ENCODE results near the gene SLC39A13. TPM values are rescaled to one million over a fixed set of nuclear protein-coding genes. Genes with fewer than 3 reads are reported as not detected.

SLC39A13 gene
- total RNA-seq, 1 experiment from 2014 or later, result 29.2 TPM

DNA sequence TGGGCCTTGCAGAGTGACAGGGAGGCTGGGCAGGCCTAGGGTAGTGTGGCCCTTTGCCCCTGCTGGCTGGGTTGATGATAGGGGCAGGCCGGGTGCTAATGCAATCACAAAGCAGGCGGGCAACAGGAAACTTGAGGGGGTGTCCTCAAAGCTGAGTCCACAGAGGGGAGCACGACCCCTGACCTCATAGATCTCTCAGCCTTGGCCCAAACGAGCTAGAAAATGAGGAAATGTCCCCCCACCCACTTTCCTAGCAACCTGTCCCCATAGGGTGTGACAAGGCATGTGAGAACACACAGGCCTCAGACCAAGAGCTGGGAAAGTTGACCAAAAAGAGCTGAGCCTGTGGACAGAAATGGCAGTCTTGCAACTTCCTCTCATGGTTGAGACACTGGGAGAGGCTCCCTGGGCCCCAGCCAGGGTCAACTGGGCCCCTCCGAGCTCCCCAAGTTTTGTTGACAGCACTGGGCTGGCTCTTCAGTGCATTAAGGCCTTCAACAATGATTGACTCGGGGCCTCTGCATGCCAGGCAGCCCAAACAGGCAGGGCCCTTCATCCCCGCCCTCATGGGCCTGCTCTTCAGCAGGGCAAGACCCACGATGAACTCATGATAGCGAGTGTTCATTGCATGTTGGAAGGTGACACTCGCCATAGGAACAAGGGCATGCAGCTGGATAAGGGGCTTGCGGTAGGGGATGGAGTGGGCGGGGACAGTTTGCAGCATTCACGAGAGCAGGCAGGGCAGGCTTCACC, 20.3 kb upstream of the SLC39A13 start:
- Histone ChIP-seq H3K4me2 (ENCODE audit: insufficient read depth, insufficient read length, low read length) (no peak overlapping the region), H2BK120ac (ENCODE audit: low read depth, low read length, poor library complexity, severe bottlenecking) (no peak overlapping the region), H4K91ac (ENCODE audit: insufficient read length, low read depth, low read length) (no peak overlapping the region), H3K23me2 (ENCODE audit: insufficient read length, low read depth, low read length, poor library complexity, severe bottlenecking) (no peaks in the 10 kb centered on the region), H3T11ph (ENCODE audit: low read length) (no peak overlapping the region), H3K27me3 (ENCODE audit: insufficient read depth, low read length) (no peaks in the 10 kb centered on the region), H2BK20ac (ENCODE audit: low read depth, low read length, poor library complexity, severe bottlenecking) (no peak overlapping the region), H2BK5ac (ENCODE audit: insufficient read length, low read length) (no peak overlapping the region), H3K14ac (ENCODE audit: insufficient read depth, low read length) (no peak overlapping the region), H3K79me2 (ENCODE audit: insufficient read depth, low read length) (no peaks in the 10 kb centered on the region), H4K20me1 (ENCODE audit: control insufficient read depth, insufficient read depth, insufficient read length) (no peaks in the 10 kb centered on the region), H4K8ac (replicated peaks; ENCODE audit: insufficient read length, low read depth, low read length) (no peak overlapping the region), H2BK15ac (ENCODE audit: low read depth, low read length) (no peak overlapping the region), H3K27ac (ENCODE audit: insufficient read length, low read depth, low read length) (no peak overlapping the region), H3K79me1 (ENCODE audit: insufficient read depth, low read depth, low read length, poor library complexity, severe bottlenecking) (no peaks in the 10 kb centered on the region), H2BK12ac (ENCODE audit: insufficient read length, low read depth, low read length) (no peak overlapping the region), H4K5ac (ENCODE audit: insufficient read length, low read depth, low read length) (no peak overlapping the region), H3K4me1 (ENCODE audit: insufficient read depth, low read length) (no peaks in the 10 kb centered on the region), H3K4ac (ENCODE audit: low read depth, low read length) (no peak overlapping the region), H2AFZ (ENCODE audit: low read length) (no peak overlapping the region), H3K56ac (ENCODE audit: insufficient read length, low read depth, low read length) (no peak overlapping the region), H3K9ac (ENCODE audit: extremely low read depth, insufficient read length, low read length) (no peak overlapping the region), H2AK5ac (ENCODE audit: insufficient read length, low read length) (no peak overlapping the region), H3K9me3 (ENCODE audit: control insufficient read depth, low read depth, low read length) (no peaks in the 10 kb centered on the region), H3K23ac (ENCODE audit: insufficient read length, low read depth, low read length) (no peak overlapping the region), H3K18ac (ENCODE audit: insufficient read length, low read depth, low read length) (no peak overlapping the region)
- whole genome bisulfite sequencing (ENCODE audit: extremely low coverage, insufficient read length, low lambda C conversion rate), result no CpG with 5 or more reads among the region's 13 CpGs
- H3K36me3 Mint-ChIP-seq (ENCODE audit: insufficient read depth in 1 of 3, low read depth in 3 of 3), result no peaks in the 10 kb centered on the region
- DNase-seq, result no peak
- H3K4me3 Mint-ChIP-seq, result no peak overlapping the region
- H3K9me3 Mint-ChIP-seq, result no peaks in the 10 kb centered on the region; a peak in 1 of 5 replicates
- H3K27me3 Mint-ChIP-seq (ENCODE audit: low read depth), result peaks cover 4% of the 10 kb centered on the region; the same call in 1 of the 2 replicates
- TF ChIP-seq, protein P1, sequence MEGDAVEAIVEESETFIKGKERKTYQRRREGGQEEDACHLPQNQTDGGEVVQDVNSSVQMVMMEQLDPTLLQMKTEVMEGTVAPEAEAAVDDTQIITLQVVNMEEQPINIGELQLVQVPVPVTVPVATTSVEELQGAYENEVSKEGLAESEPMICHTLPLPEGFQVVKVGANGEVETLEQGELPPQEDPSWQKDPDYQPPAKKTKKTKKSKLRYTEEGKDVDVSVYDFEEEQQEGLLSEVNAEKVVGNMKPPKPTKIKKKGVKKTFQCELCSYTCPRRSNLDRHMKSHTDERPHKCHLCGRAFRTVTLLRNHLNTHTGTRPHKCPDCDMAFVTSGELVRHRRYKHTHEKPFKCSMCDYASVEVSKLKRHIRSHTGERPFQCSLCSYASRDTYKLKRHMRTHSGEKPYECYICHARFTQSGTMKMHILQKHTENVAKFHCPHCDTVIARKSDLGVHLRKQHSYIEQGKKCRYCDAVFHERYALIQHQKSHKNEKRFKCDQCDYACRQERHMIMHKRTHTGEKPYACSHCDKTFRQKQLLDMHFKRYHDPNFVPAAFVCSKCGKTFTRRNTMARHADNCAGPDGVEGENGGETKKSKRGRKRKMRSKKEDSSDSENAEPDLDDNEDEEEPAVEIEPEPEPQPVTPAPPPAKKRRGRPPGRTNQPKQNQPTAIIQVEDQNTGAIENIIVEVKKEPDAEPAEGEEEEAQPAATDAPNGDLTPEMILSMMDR (conservative IDR thresholded peaks at IDR 0.05), result no peak
- H3K4me1 Mint-ChIP-seq, result no peaks in the 10 kb centered on the region; a peak in 1 of 4 replicates
- peak overlapping the region in 2 of 3 experiments; percentile 10 to 18; a peak in 3 of 7 replicates for H3K27ac Mint-ChIP-seq
